Keratinocyte (primary cell): ENCODE results near the gene EFCAB6. TPM values are rescaled to one million over a fixed set of nuclear protein-coding genes. Genes with fewer than 3 reads are reported as not detected.

ENCODE experiments used
- DNase-seq: peaks from one replicate; pipeline ENCODE4 v3.0.0-alpha.2; 2011; ENCODE audit warnings: low read depth, missing footprints, low spot score
- FAIRE-seq: peaks from 2 replicates; lab custom pipeline; 2011; peaks lifted over from hg19 to GRCh38; lab: Jason Lieb, UNC
- H2AFZ ChIP-seq: 2 replicates; pipeline ENCODE4 v1.6.0; 2012; ENCODE audit warnings: low read length, control low read depth, inconsistent platforms; ENCODE audit not compliant: control insufficient read depth
- H3K27ac ChIP-seq: 2 replicates; pipeline ENCODE4 v1.5.1; 2011; ENCODE audit warnings: low read length; ENCODE audit not compliant: control insufficient read depth, insufficient read depth
- H3K27me3 ChIP-seq: 3 replicates; pipeline ENCODE4 v1.6.0; 2011; ENCODE audit warnings: low read length; ENCODE audit not compliant: control insufficient read depth, insufficient read depth; ENCODE audit errors: extremely low read depth
- H3K36me3 ChIP-seq, 2 experiments: 2 replicates in 1 of 2; 3 replicates in 1 of 2; pipeline ENCODE4 v1.5.1; 2011; ENCODE audit warnings: low read length in 2 of 2, mild to moderate bottlenecking in 1 of 2; ENCODE audit not compliant: control insufficient read depth in 2 of 2, insufficient read depth in 2 of 2; ENCODE audit errors: extremely low read depth in 1 of 2
- H3K4me1 ChIP-seq: 3 replicates; pipeline ENCODE4 v1.5.1; 2011; ENCODE audit warnings: low read length; ENCODE audit not compliant: control insufficient read depth, insufficient read depth; ENCODE audit errors: extremely low read depth
- H3K4me2 ChIP-seq: 3 replicates; pipeline ENCODE4 v1.6.0; 2011; ENCODE audit warnings: low read depth, low read length; ENCODE audit not compliant: control insufficient read depth, insufficient read depth; ENCODE audit errors: extremely low read depth
- H3K4me3 ChIP-seq, 3 experiments: fragments of 200-600 bp in 1 of 3; sonication (generic) in 1 of 3; 2 replicates in 2 of 3; 3 replicates in 1 of 3; pipeline ENCODE4 v1.5.1; 2011 to 2016; ENCODE audit warnings: low read length in 3 of 3, mild to moderate bottlenecking in 3 of 3, control low read depth in 2 of 3, inconsistent platforms in 1 of 3, low read depth in 1 of 3, mixed read lengths in 1 of 3, mixed run types in 1 of 3, moderate library complexity in 1 of 3; ENCODE audit not compliant: control insufficient read depth in 2 of 3, insufficient read depth in 2 of 3; ENCODE audit errors: extremely low read depth in 1 of 3
- H3K79me2 ChIP-seq: 2 replicates; pipeline ENCODE4 v1.6.0; 2012; ENCODE audit warnings: low read length; ENCODE audit not compliant: control insufficient read depth, insufficient read depth
- H3K9ac ChIP-seq: 3 replicates; pipeline ENCODE4 v1.6.0; 2011; ENCODE audit warnings: low read length; ENCODE audit not compliant: control insufficient read depth, insufficient read depth; ENCODE audit errors: extremely low read depth
- H3K9me1 ChIP-seq: 3 replicates; pipeline ENCODE4 v1.6.0; 2011; ENCODE audit warnings: low read length; ENCODE audit not compliant: control insufficient read depth, insufficient read depth; ENCODE audit errors: extremely low read depth
- H3K9me3 ChIP-seq: 2 replicates; pipeline ENCODE4 v1.5.1; 2012; ENCODE audit warnings: low read depth, low read length; ENCODE audit not compliant: control insufficient read depth
- H4K20me1 ChIP-seq: 3 replicates; pipeline ENCODE4 v1.6.0; 2011; ENCODE audit warnings: low read length; ENCODE audit not compliant: control insufficient read depth, insufficient read depth; ENCODE audit errors: extremely low read depth
- CTCF ChIP-seq, 3 experiments: IDR thresholded peaks in 1 of 3; conservative IDR thresholded peaks in 1 of 3; optimal IDR thresholded peaks in 1 of 3; 2 replicates in 2 of 3; 3 replicates in 1 of 3; pipeline versions ENCODE3 to v1.5.1; 2011; ENCODE audit warnings: low read length in 3 of 3, mild to moderate bottlenecking in 3 of 3, moderate library complexity in 2 of 3, control low read depth in 1 of 3, inconsistent platforms in 1 of 3; ENCODE audit not compliant: insufficient read depth in 2 of 3; ENCODE audit errors: extremely low read depth in 1 of 3
- EZH2 ChIP-seq: IDR thresholded peaks from one replicate; pipeline ENCODE4 v1.6.1; 2012; ENCODE audit warnings: inconsistent platforms, mild to moderate bottlenecking, low read length, moderate library complexity
- dilution Hi-C: fragments of 300-500 bp; cut with MboI; formaldehyde crosslinking; loops from one replicate; pipeline ENCODE4 v1.7.0; 2020; ENCODE audit warnings: low sequenced_read_pairs; ENCODE audit not compliant: extremely low pct_ligation_motif_present
- polyA plus RNA-seq, 5 experiments: library from polyadenylated mRNA; depleted of rRNA in 3 of 5; stranded (reverse) in 3 of 5; stranded (forward) in 1 of 5; unstranded in 1 of 5; fragments of >200 nt; gene quantifications; 1 replicate in 1 of 5; 2 replicates in 3 of 5; 3 replicates in 1 of 5; pipeline versions ENCODE4 v1.2.1 to v1.2.3, GENCODE V29; 2011 to 2012; ENCODE audit warnings: missing spikeins in 2 of 5, low read depth in 1 of 5, low replicate concordance in 1 of 5

Gene EFCAB6
- polyA plus RNA-seq, 1 donor (not counting 4 experiments of a cell fraction or from before 2014, with no cell fraction given): 0.18 TPM

DNA sequence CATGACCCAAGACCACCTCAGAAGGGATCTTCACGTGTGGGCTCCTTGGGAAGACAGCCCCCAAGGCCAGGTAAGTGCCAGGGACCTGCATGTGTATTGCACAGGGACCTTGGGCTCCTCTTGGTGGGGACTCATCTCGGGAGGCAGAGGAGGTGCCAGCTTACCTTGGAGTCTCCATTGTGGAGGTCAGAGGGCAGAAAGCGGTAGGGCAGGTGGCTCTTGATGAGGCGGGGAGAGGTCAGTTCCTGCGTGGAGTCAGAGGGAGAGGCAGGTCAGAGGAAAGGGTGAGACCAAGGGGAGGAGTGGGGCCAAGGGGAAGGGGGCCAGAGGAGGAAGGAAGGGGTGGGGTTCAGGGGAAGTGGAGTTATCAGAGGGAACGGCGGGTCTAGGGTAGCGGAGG lies 27.7 kb upstream of the EFCAB6 start:
- FAIRE-seq: no peak
- no peak overlapping the region for H3K27ac ChIP-seq
- dilution Hi-C loops: no loop called here

GRCh38 chr22:43838571-43839307 lies 26.6 kb upstream of the EFCAB6 start:
- Histone ChIP-seq H3K4me3 (no peak overlapping the region), H2AFZ (no peak overlapping the region), H3K79me2 (no peaks in the 10 kb centered on the region), H3K9me1 (no peaks in the 10 kb centered on the region), H4K20me1 (no peaks in the 10 kb centered on the region), H3K27ac (no peak overlapping the region), H3K36me3 (no peaks in the 10 kb centered on the region), H3K9me3 (no peaks in the 10 kb centered on the region), H3K4me1 (no peaks in the 10 kb centered on the region), H3K9ac (no peak overlapping the region), H3K4me2 (no peak overlapping the region), H3K27me3 (no peaks in the 10 kb centered on the region)
- dilution Hi-C loops: no loop called here
- DNase-seq (no peak), FAIRE-seq (no peak)
- no peak for TF ChIP-seq CTCF (optimal IDR thresholded peaks at IDR 0.05 in 1 of 3, IDR thresholded peaks at IDR 0.05 in 1 of 3, conservative IDR thresholded peaks at IDR 0.05 in 1 of 3; ENCODE audit: extremely low read depth in 1 of 3, insufficient read depth in 2 of 3, low read length in 3 of 3)
- no peak for TF ChIP-seq EZH2

More for the DNA sequence above, 27.7 kb upstream of the EFCAB6 start:
- Histone ChIP-seq H3K36me3 (no peaks in the 10 kb centered on the region), H4K20me1 (no peaks in the 10 kb centered on the region), H3K79me2 (no peaks in the 10 kb centered on the region), H3K9ac (no peak overlapping the region), H3K4me3 (no peak overlapping the region), H3K9me3 (no peaks in the 10 kb centered on the region), H3K9me1 (no peaks in the 10 kb centered on the region), H3K4me2 (no peak overlapping the region), H3K4me1 (no peaks in the 10 kb centered on the region), H3K27me3 (no peaks in the 10 kb centered on the region), H2AFZ (no peak overlapping the region)
- no peak for DNase-seq
- TF ChIP-seq EZH2 (no peak), CTCF (optimal IDR thresholded peaks at IDR 0.05 in 1 of 3, IDR thresholded peaks at IDR 0.05 in 1 of 3, conservative IDR thresholded peaks at IDR 0.05 in 1 of 3; ENCODE audit: extremely low read depth in 1 of 3, insufficient read depth in 2 of 3, low read length in 3 of 3) (no peak)
